ENCODE results near the gene SHB.

DNA sequence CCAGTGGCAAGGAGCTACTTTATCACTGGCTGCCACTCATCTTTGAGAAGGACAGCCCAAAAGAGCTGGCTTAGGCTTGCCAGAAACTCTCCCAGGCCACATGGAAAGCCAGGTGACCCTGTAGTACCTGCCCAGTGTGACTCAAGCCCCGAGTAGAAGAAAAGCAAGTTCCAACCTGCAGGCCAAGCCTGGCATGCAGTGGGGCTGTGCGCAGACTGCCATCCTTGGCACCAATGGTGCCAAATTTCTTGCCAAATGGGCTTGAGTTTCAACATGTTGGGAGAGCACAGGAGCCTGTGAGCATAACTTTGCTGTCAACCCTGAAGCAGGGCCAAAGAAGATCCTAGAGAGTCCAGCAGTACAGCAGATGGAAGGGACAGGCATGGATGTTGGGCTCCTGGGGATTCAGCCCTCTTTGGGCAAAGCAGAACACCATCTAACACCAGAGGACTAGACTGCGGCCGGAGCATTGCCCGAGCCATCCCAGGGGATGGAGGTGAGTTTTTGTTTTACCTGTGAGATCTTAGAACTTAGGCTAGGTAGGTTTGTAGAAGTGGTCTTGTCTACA lies 27.3 kb upstream of the SHB start:
- TF ChIP-seq, protein P1, sequence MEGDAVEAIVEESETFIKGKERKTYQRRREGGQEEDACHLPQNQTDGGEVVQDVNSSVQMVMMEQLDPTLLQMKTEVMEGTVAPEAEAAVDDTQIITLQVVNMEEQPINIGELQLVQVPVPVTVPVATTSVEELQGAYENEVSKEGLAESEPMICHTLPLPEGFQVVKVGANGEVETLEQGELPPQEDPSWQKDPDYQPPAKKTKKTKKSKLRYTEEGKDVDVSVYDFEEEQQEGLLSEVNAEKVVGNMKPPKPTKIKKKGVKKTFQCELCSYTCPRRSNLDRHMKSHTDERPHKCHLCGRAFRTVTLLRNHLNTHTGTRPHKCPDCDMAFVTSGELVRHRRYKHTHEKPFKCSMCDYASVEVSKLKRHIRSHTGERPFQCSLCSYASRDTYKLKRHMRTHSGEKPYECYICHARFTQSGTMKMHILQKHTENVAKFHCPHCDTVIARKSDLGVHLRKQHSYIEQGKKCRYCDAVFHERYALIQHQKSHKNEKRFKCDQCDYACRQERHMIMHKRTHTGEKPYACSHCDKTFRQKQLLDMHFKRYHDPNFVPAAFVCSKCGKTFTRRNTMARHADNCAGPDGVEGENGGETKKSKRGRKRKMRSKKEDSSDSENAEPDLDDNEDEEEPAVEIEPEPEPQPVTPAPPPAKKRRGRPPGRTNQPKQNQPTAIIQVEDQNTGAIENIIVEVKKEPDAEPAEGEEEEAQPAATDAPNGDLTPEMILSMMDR (conservative IDR thresholded peaks at IDR 0.05; ENCODE audit: low read depth, low read length), result no peak
- TF ChIP-seq EZH2 (IDR thresholded peaks at IDR 0.05; ENCODE audit: borderline replicate concordance, low read depth, low read length, poor library complexity, severe bottlenecking), result no peak

Measured in A673 (cell line).